NCI-H2107 treated with DMSO at 0.1 percent for 48 hours (cell line): ENCODE data around the gene VEPH1.

Experiments
- DNase-seq: peaks from one replicate; lab custom pipeline; 2025; ENCODE audit not compliant: unreplicated experiment; lab: John Stamatoyannopoulos, UW

Gene VEPH1

DNA sequence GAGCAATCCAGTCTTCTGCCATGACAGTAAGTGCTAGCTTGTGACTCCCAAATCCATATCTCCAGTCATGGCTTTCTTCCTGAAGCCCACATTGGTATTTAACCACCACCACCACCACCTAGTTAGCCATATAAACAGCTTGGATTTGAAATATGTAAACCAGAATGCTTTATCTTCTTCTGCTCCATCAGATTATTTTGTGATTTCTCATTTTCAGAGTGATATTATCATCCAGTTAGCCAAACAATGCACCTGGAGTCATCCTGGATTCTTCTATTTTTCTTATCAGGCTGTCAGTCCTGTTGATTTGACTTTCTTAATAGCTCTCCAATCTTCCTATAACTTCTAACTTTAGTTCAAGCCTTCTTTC, 190.9 kb downstream of the VEPH1 start:
- no peak for DNase-seq

DNA sequence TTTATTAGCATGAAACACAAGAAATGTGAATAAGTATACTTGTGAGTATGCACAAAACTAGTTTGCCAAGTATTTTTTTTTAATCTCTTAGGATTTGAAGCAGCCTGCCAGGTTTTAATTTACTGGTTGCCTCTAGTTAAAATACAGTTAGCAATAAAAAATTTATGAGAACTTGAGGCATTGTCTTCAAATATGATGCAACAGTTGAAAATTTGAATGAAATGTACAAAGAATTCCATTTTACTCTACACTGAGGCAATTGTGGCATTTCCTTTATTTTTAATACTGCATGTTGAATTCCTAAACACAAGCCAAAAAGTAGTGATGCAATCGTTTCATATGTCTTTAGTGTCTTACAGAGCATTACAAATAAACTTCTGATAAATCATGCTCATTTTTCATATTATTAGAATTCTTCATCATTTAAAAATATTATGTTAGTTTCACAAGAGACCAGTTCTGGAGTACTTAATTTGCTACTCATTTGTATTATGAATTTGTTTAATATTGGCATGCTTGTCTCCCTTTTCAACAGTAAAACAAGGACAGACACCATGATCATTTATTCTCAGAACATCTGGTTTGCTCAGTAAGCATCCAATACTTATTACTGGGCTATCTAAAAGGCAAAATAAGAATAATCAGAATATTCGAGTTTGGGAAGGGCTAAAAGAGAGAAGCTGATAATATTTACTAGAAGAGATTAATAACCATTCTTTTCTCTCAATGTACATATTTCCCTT, 191.4 kb downstream of the VEPH1 start:
- no peak for DNase-seq

DNA sequence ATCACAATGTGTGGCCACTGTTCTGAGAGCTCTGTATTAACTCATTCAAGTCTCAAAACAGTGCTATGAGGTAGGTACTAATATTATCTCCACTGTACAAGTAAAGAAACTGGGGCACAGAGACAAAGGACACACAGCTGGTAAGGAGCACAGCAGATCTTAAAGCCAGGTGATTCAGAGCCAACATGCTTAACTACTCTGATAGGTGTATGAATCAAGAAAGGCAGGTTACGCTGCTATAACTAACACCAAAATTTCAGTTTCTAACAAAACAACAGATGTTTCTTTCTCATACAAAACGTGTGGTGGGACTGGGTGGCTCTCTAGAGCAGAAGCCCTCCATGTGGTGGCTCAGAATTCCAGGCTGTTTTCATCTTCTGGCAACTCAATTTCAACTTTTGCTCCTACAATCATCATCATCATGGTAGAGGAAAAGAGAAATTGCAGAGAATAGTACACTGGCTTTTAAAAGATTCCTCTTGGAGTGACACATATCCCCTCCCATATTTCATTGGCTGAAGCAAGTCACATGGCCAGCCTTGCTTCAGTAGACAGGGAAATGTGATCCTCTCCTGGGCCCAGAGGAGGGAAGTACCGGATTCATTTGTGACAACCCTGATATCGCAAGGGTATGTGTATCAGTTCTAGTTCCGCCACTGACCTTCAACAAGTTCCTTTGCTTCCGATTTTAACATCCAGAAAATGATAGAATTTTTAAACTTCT, 192.7 kb downstream of the VEPH1 start:
- no peak for DNase-seq

DNA sequence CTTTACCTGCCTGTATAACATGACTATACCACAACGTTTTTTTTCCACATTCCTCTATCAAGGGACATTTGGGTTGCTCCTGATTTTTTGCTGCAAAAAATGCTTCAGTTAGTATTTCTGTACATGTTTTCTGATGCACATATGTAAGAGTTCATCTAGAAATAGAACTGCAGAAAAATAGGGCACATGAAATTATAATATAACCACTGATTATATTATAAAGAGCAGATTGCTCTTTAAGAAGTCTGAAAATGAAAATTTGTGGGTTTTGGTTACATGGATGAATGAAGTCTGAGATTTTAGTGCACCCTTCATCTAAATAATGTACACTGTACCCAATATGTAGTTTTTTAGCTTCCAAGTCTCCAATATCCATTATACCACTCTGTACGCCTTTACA, 196.7 kb downstream of the VEPH1 start:
- no peak for DNase-seq

DNA sequence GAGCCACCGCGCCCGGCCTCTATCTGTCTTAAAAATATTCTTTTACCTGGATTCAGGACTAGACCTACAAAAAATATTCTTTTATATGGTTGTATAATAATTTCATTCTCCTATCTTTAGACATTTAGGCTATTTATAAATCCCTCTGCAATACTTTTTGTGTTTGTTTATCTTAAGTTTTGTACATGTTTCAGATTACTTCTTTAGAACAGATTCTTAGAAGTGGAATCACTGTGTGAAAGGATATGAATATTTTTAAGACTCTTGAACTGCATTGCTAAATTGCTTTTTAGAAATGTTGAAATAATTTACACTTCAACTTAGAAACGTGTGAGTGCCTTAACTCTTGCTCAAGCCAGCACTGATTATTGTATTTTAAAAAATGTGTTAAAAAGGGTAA, 197.8 kb downstream of the VEPH1 start:
- no peak for DNase-seq

DNA sequence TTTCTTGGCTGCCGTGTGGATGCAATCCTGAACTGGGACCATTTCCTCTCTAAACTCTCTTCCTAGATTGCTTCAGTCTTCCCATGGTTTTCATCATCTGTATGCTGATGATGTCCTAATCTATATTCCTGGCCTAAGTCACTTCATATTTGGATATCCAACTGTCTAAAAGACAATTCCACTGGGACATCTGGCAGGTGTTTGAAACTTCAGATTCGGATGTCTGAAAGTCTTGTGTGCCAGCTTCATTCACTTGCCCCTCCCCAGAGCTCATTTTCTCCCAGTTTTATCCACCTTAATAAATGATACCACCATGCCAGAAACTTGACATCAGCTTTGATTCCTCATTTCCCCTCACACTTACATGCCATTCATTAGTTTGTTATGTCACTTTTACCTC, 201.5 kb downstream of the VEPH1 start:
- no peak for DNase-seq

DNA sequence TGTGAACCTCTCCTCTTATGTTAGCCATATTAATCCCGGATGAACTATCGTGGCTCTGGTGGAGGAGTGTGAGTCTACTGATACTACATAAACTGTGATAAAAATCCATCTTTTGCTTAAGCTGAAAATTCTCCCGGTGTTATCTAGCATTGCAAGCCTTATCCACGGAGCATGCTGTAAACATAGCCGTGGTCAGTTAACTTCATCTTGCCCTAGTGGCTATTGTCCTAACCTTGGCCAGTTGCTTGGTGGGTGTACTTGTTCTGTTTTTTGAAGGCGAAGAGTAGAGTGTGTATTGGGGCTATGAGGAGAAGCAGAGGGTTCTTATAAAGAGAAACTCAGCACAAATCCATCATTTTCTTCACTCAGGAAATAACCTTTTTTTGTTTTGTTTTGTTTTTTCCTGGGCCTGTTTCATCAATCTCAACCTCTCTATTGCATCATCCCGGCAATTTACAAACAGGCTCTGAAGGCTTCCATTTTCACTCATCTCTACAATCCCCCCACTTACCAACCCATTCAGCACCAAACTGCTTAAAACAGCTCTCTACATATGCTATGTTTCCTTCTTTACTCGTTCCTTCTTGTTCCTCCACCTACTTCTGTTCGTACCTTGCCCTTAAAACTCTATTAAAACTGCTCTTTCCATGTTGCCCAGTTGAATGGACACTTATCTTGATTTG, 202.1 kb downstream of the VEPH1 start:
- no peak for DNase-seq

DNA sequence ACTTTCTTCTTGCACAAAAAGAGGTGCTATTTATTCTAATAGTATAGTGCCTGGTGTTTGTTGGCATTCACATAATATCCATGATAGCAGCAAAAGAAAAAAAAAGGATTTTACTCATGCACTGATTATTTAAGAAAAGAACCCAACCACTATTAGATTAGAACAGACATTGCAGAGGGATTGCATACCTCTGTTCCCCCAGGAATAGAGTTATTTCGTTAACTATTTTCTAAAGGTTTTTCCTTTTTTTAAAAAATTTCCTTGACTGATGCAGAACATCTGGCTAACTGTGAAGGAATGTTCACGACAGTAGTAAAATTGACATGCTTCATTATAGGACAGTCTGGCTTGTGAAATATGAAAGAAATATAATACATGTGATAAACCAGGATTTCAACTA, 203.1 kb downstream of the VEPH1 start:
- no peak for DNase-seq

DNA sequence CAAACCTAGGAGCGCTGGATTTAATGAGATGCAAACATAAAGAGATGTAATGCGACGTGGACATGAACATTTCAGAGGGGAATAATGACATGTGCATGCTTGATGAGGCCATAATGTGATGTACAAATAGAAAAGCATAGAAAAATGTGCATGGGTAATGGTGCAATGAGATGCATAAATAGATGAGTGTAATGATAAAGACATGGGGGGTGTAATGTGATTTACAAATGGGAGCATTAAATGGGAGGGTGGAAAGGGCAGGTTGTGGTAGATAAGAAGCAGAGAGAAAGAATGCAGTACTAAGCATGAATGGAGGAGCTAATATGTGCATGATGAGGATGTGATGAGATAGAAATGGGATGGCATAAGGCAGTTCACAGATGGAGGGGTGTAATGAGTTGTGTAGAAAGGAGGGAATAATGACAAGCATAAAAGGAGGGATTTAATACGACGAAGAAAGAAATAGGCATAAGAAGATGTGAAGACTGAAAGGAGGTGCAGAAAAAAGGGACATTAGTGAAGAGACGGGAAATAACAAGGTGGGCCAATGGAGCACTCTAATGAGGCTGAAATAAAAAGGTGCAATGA, 205.8 kb downstream of the VEPH1 start:
- DNase-seq, result no peak

DNA sequence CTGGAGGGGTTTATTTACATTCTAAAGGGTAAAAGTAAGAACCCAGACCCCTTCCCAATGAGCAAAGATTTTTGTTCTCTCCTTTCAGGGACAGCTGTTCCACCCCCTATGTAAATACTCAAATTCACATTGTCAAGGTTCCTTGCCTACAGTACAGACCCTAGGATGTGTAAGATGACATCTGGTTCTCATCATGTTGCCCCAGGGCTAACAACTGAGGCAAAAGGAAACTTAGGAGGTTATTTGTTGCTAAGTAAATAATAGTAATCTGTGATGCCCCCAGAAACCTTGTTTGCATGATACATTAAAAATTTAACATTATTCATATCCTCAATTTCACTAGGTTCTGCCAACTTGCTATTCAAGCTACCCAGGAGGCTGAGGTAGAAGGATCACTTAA, 208.3 kb downstream of the VEPH1 start:
- no peak for DNase-seq

DNA sequence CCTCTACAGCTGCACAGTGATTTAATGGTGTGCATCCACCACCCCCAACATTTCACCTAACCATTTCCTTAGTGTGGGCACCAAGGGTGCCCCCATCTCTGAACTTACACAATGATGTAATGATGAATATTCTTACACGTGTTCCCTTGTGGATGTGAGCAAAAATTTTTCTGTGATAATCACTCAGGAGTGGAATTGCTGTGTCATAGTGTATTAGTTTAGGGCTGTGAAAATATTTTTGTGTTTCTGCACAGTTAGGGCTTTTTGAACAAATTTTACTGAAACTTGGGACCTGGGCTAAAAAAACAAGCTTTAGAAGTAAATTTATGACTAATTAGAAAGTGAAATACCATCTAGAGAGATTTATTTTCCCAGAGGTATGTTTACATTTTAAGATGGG, 208.7 kb downstream of the VEPH1 start:
- no peak for DNase-seq

DNA sequence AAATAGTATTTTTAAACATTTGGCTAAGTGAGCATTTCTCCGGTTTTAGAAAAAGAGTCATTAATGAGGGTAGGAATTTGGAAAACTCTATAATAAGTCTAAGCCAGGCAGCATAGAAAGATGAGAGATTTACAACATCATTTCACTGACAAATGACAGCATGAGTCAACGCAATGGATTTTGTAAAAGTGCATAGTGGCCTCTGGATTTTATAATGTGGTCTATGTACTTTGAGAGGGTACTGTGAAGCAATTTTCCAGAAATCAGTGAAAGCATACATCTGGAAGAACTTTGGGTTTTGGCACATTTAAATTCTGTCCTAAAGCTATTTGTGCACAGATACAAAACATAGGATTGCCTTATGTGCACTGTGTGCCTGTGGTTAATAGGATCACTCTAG, 212.4 kb downstream of the VEPH1 start:
- no peak for DNase-seq

DNA sequence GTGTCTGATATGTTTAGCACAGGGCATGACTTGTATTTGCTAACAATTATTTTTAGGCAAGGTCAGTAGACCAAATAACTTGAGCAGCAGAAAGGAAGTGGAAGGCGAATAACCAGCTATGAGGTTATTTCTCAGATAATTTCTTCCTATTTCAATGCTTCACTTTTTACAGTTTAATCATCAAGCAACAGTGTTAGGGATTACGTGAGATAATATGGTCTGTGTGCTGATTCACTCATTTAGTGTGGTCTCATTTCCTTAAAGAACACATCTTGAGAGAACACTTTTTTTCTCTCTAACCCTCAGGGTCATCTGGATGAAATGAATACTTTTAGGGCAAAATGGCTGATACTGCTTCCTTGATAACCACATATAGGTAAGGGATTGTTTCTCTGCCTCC, 217.2 kb downstream of the VEPH1 start:
- DNase-seq, result no peak

DNA sequence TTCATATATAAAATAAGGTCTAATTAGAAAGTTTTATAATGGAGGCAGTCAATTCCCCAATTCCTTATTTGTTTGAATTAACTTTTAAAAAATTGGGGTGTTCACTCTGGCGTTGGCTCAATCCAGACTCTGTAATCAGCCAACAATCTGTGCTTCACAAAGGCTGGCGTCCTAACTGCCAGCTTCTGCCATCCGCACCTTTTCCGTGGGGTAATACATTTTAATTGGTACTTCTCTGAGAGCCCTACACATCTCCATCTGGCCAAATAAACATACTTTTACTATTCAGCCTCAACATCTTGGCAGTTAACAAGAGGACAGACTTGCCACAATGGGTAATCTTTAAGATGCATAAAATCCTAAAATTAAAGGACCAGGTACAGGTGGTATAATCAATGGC, 218.1 kb downstream of the VEPH1 start:
- DNase-seq, result no peak

DNA sequence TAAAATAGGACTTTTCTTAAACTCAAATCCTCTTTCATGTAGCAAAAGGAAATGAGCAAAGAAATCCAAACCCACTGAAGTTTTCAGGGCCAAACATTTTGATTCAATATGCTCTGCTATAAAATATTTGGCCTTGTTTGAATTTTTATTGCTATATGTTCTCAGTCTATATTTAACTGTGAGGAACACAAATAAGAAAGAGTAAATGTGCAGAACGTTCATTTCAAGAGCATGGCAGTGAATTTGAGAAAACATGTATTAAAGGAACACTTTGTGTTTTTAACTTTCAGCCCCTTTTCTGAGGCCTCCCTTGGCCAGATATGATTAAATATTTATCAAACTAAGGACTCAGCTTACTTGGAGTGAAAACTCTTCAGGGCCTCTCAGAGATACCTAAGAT, 218.5 kb downstream of the VEPH1 start:
- DNase-seq, result no peak

DNA sequence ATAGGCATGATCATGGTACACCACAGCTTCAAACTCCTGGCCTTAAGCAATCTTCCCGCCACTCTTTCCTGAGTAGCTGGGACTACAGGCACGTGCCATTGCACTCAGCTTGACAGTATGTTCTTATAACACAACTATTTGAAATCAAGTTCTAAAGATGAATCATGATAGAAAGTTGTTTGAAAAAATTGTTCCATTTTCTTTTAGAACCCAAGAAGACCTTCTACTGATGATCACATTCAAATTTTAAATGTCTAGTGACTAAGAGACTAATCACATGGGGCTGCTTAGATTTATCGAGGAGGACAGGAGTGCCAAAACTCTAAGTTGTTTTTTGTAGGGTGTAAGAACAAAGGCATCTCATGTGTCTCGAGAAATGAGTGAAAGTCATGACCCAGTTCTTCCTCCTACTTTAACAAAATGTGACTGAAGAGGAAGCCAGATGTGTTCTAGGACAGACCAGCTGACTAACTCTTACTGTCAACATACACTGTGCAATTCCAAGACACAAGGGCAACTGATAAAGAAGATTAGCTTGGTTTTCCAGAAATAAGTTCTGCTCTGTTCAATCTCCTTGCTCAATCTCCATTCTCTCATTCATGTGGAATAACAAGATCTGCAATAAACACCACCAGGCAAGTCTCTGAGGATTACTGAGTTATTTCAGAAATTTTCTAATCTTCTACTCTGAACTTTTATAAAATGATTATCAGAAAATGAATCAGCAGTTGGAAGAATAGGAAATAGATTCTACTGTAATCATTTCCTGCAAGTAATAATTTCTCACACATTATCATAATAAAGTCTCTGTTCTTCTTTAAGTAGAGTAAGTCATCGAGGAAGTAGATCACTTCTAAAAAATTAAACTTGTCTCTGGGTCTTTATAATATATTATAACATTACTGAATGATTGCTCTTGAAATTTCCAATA, 220.7 kb downstream of the VEPH1 start:
- no peak for DNase-seq

DNA sequence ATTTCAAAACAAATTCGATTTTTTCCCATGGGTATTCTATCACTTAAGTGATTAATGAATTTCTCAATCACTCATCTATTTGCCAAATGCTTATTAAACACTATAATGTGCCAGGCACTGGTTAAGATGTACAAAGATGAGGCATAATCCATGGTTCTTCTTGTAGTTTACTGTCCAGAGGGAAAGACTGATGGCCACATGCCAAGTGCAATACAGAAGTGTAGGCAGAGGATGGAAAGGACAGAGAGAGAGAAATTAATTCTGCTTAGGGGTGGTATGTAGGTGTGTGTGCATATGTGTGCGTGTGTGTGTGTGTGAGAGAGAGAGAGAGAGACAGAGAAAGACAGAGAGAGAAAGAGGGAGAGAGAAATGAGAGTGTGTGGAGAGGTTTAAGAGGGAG, 222.4 kb downstream of the VEPH1 start:
- no peak for DNase-seq

DNA sequence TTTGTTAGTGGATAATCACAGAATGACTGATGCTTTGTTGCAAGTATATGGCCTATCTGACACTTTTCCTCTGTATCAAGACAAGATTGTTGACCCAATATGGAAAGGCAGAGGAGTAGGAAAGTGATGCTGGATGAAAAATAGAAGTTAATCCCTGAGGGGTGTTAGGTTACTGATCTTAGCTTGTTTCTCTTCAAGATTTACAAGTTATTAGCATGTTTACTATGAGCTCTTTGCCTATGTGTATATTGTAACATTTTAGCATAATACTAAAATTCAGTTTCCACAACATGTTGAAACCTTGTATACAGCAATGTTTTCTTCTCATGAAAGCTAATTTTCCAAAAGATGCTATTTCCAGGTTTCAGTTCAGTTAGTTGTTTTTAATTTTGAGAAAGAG, 222.9 kb downstream of the VEPH1 start:
- no peak for DNase-seq

DNA sequence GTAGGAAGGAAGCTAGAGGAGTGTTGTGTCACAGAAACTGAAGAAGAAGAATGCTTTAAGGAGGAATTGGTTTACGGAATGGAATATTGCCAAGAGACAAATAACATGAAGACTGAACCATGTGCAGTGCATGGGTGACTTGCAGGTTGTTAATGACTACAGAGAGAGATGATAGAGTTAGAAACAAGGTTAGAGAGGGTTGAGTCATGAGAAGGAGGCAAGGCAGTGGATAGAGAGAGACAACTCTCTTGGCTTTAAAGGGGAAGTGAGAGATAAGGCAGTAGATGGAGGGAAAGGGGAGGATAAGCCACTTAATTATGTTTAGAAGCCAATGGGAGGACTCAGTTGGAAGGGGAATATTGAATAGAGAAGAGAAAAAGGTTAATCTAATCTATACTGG, 224.0 kb downstream of the VEPH1 start:
- no peak for DNase-seq

DNA sequence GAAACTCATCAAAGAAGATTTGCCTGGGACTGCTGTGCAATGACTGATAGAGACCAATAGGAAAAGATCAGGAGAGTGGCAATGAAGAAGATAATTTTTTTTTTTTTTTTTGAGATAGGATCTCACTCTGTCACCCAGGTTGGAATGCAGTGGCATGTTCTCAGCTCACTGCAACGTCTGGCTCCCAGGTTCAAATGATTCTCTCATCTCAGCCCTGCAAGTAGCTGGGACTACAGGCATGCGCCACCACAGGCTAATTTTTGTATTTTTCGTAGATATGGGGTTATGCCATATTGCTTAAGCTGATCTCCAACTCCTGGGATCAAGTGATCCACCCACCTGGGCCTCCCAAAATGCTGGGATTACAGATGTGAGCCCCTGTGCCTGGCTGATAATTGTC, 226.4 kb downstream of the VEPH1 start:
- no peak for DNase-seq

DNA sequence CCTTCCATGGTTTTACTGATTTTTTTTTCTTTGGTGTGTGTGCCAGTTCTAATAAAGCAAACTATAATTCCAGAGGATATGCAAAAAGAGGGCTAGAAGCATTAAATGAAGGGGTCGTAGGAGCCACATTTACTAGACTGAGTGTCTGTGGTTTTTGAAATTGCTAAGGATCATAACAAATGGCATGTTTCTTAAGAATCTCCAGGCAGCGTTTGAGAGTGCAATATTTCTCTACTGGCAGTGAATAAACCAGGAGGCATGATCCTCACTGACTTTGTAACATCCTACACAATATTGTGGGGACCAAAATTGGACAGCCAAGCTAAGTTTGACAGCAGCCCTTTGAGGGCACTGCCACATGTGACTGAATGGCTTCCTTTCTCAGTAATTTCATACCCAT, 227.4 kb downstream of the VEPH1 start:
- no peak for DNase-seq
